ENCODE data around the gene FBXO2. TPM values are rescaled to one million over a fixed set of nuclear protein-coding genes. Genes with fewer than 3 reads are reported as not detected.

FBXO2 gene
- total and polyA plus RNA-seq, 2 experiments from 2014 or later = 20.9 to 28.3 TPM

GRCh38 chr1:11650331-11650991 lies 3.8 kb downstream of the FBXO2 start:
- peak; percentile 81 to 85 for DNase-seq (ENCODE audit: low read depth in 1 of 2, low spot score in 1 of 2)
- Histone ChIP-seq H3K4me3 (no peak overlapping the region), H3K27me3 (peaks cover 22% of the 10 kb centered on the region)

GRCh38 chr1:11649624-11650330 lies 4.5 kb downstream of the FBXO2 start:
- TF ChIP-seq, protein P1, sequence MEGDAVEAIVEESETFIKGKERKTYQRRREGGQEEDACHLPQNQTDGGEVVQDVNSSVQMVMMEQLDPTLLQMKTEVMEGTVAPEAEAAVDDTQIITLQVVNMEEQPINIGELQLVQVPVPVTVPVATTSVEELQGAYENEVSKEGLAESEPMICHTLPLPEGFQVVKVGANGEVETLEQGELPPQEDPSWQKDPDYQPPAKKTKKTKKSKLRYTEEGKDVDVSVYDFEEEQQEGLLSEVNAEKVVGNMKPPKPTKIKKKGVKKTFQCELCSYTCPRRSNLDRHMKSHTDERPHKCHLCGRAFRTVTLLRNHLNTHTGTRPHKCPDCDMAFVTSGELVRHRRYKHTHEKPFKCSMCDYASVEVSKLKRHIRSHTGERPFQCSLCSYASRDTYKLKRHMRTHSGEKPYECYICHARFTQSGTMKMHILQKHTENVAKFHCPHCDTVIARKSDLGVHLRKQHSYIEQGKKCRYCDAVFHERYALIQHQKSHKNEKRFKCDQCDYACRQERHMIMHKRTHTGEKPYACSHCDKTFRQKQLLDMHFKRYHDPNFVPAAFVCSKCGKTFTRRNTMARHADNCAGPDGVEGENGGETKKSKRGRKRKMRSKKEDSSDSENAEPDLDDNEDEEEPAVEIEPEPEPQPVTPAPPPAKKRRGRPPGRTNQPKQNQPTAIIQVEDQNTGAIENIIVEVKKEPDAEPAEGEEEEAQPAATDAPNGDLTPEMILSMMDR (IDR thresholded peaks at IDR 0.05; ENCODE audit: low read depth, low read length) = no peak
- Histone ChIP-seq H3K27me3 (peaks cover 22% of the 10 kb centered on the region), H3K27ac (no peak overlapping the region), H3K36me3 (no peaks in the 10 kb centered on the region), H3K4me1 (ENCODE audit: low read depth) (no peaks in the 10 kb centered on the region), H3K4me3 (no peak overlapping the region), H3K9me3 (ENCODE audit: low read depth) (no peaks in the 10 kb centered on the region)
- DNase-seq (ENCODE audit: low read depth in 1 of 2, low spot score in 1 of 2) = no peak

More at GRCh38 chr1:11650331-11650991, 3.8 kb downstream of the FBXO2 start:
- Histone ChIP-seq H3K9me3 (ENCODE audit: low read depth) (no peaks in the 10 kb centered on the region), H3K27ac (no peak overlapping the region), H3K36me3 (no peaks in the 10 kb centered on the region), H3K4me1 (ENCODE audit: low read depth) (peaks cover 1% of the 10 kb centered on the region)
- TF ChIP-seq, protein P1 (IDR thresholded peaks at IDR 0.05; ENCODE audit: low read depth, low read length) = peak; percentile 71

- TF ChIP-seq, protein P1 (IDR thresholded peaks at IDR 0.05; ENCODE audit: low read depth, low read length) = no peak
- Histone ChIP-seq H3K36me3 (no peaks in the 10 kb centered on the region), H3K27ac (no peak overlapping the region), H3K9me3 (ENCODE audit: low read depth) (no peaks in the 10 kb centered on the region), H3K27me3 (peaks cover 22% of the 10 kb centered on the region), H3K4me1 (ENCODE audit: low read depth) (no peaks in the 10 kb centered on the region), H3K4me3 (no peak overlapping the region)
- no peak for DNase-seq (ENCODE audit: low read depth in 1 of 2, low spot score in 1 of 2)
Measured at GRCh38 chr1:11649237-11649623, 5.0 kb downstream of the FBXO2 start.

GRCh38 chr1:11648732-11649158 lies 5.5 kb downstream of the FBXO2 start:
- no peak overlapping the region for H3K4me3 ChIP-seq
- no peaks in the 10 kb centered on the region for H3K9me3 ChIP-seq (ENCODE audit: low read depth)
- H3K27ac ChIP-seq = no peak overlapping the region
- peaks cover 22% of the 10 kb centered on the region for H3K27me3 ChIP-seq
- TF ChIP-seq, protein P1 (IDR thresholded peaks at IDR 0.05; ENCODE audit: low read depth, low read length) = no peak
- no peak for DNase-seq (ENCODE audit: low read depth in 1 of 2, low spot score in 1 of 2)
- H3K36me3 ChIP-seq = no peaks in the 10 kb centered on the region
- no peaks in the 10 kb centered on the region for H3K4me1 ChIP-seq (ENCODE audit: low read depth)

GRCh38 chr1:11648039-11648438 lies 6.2 kb downstream of the FBXO2 start:
- no peaks in the 10 kb centered on the region for H3K9me3 ChIP-seq (ENCODE audit: low read depth)
- H3K27me3 ChIP-seq = peaks cover 22% of the 10 kb centered on the region
- no peak overlapping the region for H3K4me3 ChIP-seq
- no peaks in the 10 kb centered on the region for H3K4me1 ChIP-seq (ENCODE audit: low read depth)
- H3K36me3 ChIP-seq = no peaks in the 10 kb centered on the region
- H3K27ac ChIP-seq = no peak overlapping the region
- TF ChIP-seq, protein P1 (IDR thresholded peaks at IDR 0.05; ENCODE audit: low read depth, low read length) = no peak
- DNase-seq (ENCODE audit: low read depth in 1 of 2, low spot score in 1 of 2) = no peak
